ENCODE results near the gene CCDC127.
"Not testable (repeated sequence)": the region's sequence is repeated elsewhere in the genome, so short reads cannot be mapped to it uniquely, and the experiment has no call there.

Gene CCDC127

DNA sequence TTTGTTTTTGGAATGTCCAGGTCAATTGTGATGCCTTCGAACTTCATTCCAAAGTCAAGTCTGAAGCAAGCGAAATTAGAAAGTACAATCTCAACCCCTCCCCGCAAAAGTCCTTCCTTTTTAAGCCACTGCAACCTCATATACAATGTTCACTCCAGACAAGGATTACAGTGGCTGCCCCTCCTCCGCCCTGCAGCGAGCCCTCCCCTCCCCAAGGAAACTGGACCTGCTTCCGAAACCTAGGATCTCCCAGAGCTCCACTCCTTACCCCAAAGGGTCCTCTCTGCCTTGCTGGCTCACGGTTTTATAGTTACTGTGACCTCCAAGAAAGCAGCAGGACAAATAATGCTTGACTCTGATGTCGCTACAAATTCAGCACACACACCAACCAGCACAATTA, 16.3 kb downstream of the CCDC127 start:
- no peak for FAIRE-seq

- FAIRE-seq, result no peak
Measured at GRCh38 chr5:200985-201384, 17.0 kb downstream of the CCDC127 start.

- FAIRE-seq, result no peak
Measured at GRCh38 chr5:199950-200645, 17.9 kb downstream of the CCDC127 start.

DNA sequence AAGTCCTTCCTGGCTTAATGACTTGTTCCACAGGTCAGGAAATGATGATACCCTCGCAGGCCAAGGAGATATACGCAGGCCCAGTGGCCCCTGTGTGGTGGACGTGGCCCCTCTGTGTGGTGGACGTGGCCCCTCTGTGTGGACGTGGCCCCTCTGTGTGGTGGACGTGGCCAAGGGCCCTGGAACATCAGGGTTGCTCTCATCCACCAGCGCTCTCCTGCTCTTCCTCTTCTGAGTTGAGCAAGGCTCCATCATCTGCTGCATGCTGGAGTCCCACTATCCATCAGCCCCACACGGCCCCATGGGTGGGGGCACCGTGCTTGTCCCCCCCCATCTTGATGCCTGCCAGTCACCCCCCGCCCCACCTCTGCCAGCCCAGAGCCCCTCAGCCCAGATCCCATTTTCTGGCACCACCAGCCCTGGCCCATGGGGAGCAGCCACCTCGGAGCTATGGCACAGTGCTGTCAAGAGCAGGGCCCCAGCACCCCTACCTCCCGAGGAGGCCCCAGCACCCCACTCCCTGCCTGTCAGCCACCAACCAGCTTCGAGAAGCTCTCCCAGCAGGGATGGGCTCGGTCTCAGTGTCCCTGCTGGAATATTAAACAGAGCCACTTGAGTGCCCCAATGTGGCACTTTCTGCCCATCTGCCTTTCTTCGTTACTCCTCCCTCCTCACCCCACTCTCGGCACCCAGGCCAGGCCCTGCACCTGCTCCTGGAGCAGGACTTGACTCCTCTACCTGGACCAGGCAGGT, 18.6 kb downstream of the CCDC127 start:
- no peak for FAIRE-seq

- FAIRE-seq, result no peak
Measured at GRCh38 chr5:198516-199196, 19.3 kb downstream of the CCDC127 start.

DNA sequence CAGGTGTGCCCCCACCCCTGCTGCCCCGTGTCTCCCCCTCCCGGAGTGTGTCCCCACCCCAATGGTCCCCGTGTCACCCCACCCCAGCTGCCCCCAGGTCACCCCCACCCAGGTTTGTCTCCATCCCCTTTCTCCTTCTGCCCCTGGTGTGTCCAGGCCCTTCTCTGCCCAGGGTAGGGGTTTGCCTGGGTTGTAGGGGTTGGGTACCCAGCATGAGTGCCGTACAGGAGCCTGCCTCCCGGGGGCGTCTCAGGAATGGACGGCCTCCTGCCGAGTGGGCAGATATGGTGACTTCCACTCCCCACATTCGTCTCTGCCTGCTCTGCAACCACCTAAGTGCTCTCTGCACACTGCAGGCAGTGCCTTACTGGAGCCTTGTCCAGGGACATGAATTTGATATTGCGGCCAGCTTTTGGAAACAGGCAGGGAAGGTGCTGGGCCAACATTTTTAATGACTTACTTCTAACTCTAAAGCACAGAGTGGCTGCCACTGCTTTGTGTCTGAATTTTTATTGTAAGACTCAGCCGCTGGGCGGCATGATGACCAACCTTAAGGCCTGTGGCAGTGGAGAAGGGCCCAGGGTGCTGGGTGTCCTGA, 20.0 kb downstream of the CCDC127 start:
- FAIRE-seq, result no peak

DNA sequence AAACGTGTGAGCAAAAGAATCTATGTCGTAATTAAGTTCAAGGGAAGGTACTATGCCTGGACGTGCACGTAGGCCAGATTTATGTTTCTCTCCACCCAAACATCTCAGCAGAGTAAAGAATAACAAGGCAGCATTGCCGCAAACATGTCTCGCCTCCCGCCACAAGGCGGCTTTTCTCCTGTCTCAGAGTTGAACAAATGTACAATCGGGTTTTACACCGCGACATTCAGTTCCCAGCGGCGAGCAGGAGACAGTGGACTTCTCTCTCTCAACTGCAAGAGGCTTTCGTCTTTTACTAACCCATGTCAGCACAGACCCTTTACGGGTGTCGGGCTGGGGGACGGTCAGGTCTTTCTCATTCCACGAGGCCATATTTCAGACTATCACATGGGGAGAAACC, 20.9 kb downstream of the CCDC127 start:
- FAIRE-seq, result not testable (repeated sequence)

GRCh38 chr5:196350-196749, 21.6 kb downstream of the CCDC127 start:
- FAIRE-seq, result no peak

DNA sequence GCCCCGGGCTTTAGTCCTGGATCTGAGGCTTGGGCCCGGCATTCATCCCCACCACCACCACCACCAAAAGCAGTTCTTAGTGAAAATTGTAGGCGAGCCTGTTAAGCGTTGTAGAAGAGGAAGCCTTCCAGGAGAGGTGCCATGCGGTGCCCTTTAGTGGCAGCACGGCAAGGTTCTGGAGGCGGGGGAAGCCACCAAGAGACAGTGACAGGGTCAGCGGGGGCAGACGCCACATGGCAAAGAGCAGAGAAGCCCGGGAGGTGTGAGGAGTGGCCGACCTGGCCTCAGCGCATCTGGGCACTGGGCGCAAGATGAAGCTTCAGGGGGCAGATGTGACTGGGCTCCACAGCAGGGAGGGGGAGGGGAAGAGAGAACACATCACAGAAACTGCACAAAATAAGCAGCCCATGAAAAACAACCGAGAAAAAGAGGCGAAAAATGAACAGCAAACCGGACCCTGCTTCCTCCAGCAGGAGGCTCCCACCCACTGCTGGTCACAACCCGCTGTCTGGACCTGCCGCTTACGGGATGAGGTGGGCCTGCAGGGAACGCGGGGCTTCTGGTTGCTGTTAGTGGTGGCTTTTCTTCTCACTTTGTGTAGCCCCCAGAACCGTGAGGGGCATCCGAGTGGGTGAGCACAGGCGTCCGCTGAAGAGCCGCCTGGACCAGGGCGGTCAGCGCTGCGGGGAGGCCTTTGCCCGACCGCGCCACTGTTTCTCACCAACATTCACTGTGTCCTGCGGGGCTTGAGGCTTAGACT, 22.4 kb downstream of the CCDC127 start:
- no peak for FAIRE-seq

- FAIRE-seq, result no peak
Measured at GRCh38 chr5:194603-195209, 23.2 kb downstream of the CCDC127 start.

GRCh38 chr5:194102-194501, 23.9 kb downstream of the CCDC127 start:
- FAIRE-seq, result no peak

- no peak for FAIRE-seq
Measured at GRCh38 chr5:192970-193831, 24.8 kb downstream of the CCDC127 start.

- no peak for FAIRE-seq
Measured at GRCh38 chr5:192691-192969, 25.3 kb downstream of the CCDC127 start.

DNA sequence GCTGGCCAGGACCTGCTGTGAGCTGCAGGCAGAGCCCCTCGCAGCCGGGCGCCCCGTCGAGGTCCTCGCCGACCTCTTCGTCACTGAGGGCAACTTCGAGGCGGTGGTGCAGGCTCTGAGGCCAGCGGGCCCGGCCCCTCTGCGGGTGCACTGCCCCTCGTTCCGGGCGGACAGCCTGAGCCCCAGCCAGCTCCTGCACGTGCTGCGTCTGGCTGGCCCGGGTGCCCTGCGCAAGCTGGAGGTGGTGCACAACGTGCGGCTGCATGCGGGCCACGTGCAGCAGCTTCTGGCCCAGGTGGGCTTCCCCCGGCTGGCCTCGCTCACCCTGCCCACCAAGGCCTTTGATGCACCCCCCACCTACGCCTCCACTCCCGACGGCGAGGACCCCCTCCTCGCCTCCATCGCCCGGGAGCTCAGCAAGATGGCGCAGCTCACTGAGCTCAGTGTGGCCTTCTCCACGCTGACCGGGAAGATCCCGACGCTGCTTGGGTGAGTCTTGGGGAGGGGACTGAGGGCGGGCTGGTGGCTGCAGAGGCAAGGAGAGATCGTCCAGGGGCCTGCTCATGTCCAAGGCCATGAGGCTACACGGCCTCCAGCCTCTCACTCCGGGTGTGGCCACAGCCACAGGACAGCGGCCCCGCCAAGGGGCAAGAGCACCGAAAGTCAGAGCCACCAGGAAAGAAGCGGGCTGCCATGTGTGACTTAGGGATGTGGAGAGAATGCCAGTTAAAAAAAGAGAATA, 25.8 kb downstream of the CCDC127 start:
- no peak for FAIRE-seq

- FAIRE-seq, result no peak
Measured at GRCh38 chr5:191036-191948, 26.7 kb downstream of the CCDC127 start, which contains the start of gene LRRC14B. Gene LRRC14B, plus strand, starts transcription at chr5:191495. Its CDS starts 44 bp downstream, at chr5:191539.

DNA sequence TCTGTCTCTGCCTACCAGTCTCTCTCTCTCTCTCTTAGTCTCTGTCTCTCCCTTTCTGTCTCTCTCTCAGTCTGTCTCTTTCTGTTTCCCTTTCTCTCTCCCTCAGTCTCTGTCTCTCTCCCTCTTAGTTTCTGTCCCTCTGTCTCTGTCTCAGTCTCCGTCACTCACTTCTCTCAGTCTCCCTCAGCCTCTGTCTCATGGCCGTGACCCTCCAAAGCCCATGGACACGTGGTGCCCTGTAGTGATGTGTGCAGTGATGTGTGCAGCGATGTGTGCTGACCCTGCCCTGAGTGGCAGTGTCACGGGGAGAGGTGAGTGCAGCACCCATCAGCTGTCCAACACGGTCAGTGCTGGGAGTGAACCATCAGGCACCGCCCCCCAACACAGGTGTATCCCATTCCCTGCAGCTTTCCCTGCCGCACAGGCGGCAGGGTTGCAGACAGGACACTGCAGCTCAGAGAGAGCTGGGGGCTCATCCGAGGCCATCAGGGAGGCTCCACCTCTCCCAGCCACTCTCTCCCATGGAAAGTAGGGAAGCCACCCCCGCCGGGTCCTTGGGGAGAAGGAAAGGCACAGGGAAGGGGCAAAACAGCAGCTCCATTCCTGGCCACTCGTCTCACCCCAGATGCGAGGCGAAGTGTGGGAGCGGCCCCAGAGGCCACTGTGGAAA, 27.5 kb downstream of the CCDC127 start:
- FAIRE-seq, result no peak

GRCh38 chr5:189976-190365, 28.0 kb downstream of the CCDC127 start:
- FAIRE-seq, result no peak

GRCh38 chr5:189486-189885, 28.5 kb downstream of the CCDC127 start:
- FAIRE-seq, result no peak
